Osteoblast (primary cell): ENCODE measurements around the gene LYST. TPM values are rescaled to one million over a fixed set of nuclear protein-coding genes. Genes with fewer than 3 reads are reported as not detected.

Experiments used
- DNase-seq: peaks from one replicate; pipeline ENCODE4 v3.0.0; 2011; ENCODE audit warnings: low spot score, mixed read lengths; ENCODE audit not compliant: insufficient read length; ENCODE audit errors: missing footprints
- H2AFZ ChIP-seq: 2 replicates; pipeline ENCODE4 v1.6.0; 2011; ENCODE audit warnings: mild to moderate bottlenecking, low read length
- H3K27ac ChIP-seq: 2 replicates; pipeline ENCODE4 v1.5.1; 2011; ENCODE audit warnings: mild to moderate bottlenecking, low read depth, low read length, moderate library complexity
- H3K27me3 ChIP-seq: 2 replicates; pipeline ENCODE4 v1.6.0; 2012; ENCODE audit warnings: mild to moderate bottlenecking, control low read depth, inconsistent platforms, low read length, moderate library complexity; ENCODE audit not compliant: insufficient read depth
- H3K36me3 ChIP-seq: 2 replicates; pipeline ENCODE4 v1.5.1; 2011; ENCODE audit warnings: mild to moderate bottlenecking, low read length, control low read depth, moderate library complexity; ENCODE audit not compliant: insufficient read depth
- H3K4me1 ChIP-seq: 2 replicates; pipeline ENCODE4 v1.5.1; 2011; ENCODE audit warnings: mild to moderate bottlenecking, low read length, control low read depth, moderate library complexity; ENCODE audit not compliant: insufficient read depth
- H3K4me2 ChIP-seq: 2 replicates; pipeline ENCODE4 v1.6.0; 2011; ENCODE audit warnings: mild to moderate bottlenecking, low read length; ENCODE audit not compliant: insufficient read depth
- H3K4me3 ChIP-seq: fragments of 200-600 bp; sonication (generic); 3 replicates; pipeline ENCODE4 v1.5.1; 2012; ENCODE audit warnings: mild to moderate bottlenecking, low read length, inconsistent platforms; ENCODE audit not compliant: insufficient read depth
- H3K79me2 ChIP-seq: 2 replicates; pipeline ENCODE4 v1.6.0; 2012; ENCODE audit warnings: mild to moderate bottlenecking, low read length, control low read depth, inconsistent platforms; ENCODE audit not compliant: insufficient read depth
- H3K9me3 ChIP-seq: 2 replicates; pipeline ENCODE4 v1.5.1; 2011; ENCODE audit warnings: low read depth, low read length, control low read depth
- H4K20me1 ChIP-seq: 2 replicates; pipeline ENCODE4 v1.6.0; 2012; ENCODE audit warnings: mild to moderate bottlenecking, low read length, control low read depth; ENCODE audit not compliant: insufficient read depth
- CTCF ChIP-seq: IDR thresholded peaks from 2 replicates; pipeline ENCODE4 v1.5.1; 2011; ENCODE audit warnings: mild to moderate bottlenecking, low read depth, low read length, moderate library complexity; ENCODE audit errors: extremely low read depth
- total RNA-seq: library from RNA; depleted of rRNA; stranded (reverse); fragments of >200 nt; gene quantifications from 2 replicates; pipeline ENCODE4 v1.2.3, GENCODE V29; 2012

Gene LYST
- total RNA-seq, 1 donor, result 63.0 TPM

GRCh38 chr1:235673981-235674380, 192.7 kb downstream of the LYST start:
- H3K27me3 ChIP-seq, result no peaks in the 10 kb centered on the region
- no peak overlapping the region for H2AFZ ChIP-seq
- H3K4me2 ChIP-seq, result no peak overlapping the region
- TF ChIP-seq CTCF, result no peak
- H3K36me3 ChIP-seq, result peaks cover 31% of the 10 kb centered on the region
- DNase-seq, result no peak
- H3K9me3 ChIP-seq, result peaks cover 20% of the 10 kb centered on the region
- no peak overlapping the region for H3K4me3 ChIP-seq
- no peaks in the 10 kb centered on the region for H3K79me2 ChIP-seq
- H3K4me1 ChIP-seq, result no peaks in the 10 kb centered on the region
- H3K27ac ChIP-seq, result no peak overlapping the region
- H4K20me1 ChIP-seq, result no peaks in the 10 kb centered on the region

GRCh38 chr1:235671992-235672391, 194.7 kb downstream of the LYST start:
- H3K36me3 ChIP-seq, result peaks cover 31% of the 10 kb centered on the region
- H2AFZ ChIP-seq, result no peak overlapping the region
- no peak overlapping the region for H3K27ac ChIP-seq
- peaks cover 20% of the 10 kb centered on the region for H3K9me3 ChIP-seq
- no peaks in the 10 kb centered on the region for H3K79me2 ChIP-seq
- no peak overlapping the region for H3K4me2 ChIP-seq
- H4K20me1 ChIP-seq, result no peaks in the 10 kb centered on the region
- DNase-seq, result no peak
- no peaks in the 10 kb centered on the region for H3K4me1 ChIP-seq
- H3K4me3 ChIP-seq, result no peak overlapping the region
- H3K27me3 ChIP-seq, result no peaks in the 10 kb centered on the region
- TF ChIP-seq CTCF, result no peak

GRCh38 chr1:235670157-235670776, 196.4 kb downstream of the LYST start:
- no peak overlapping the region for H3K4me2 ChIP-seq
- no peak for DNase-seq
- no peaks in the 10 kb centered on the region for H3K4me1 ChIP-seq
- no peaks in the 10 kb centered on the region for H3K27me3 ChIP-seq
- no peak for TF ChIP-seq CTCF
- H3K36me3 ChIP-seq, result peaks cover 20% of the 10 kb centered on the region
- no peaks in the 10 kb centered on the region for H3K79me2 ChIP-seq
- H3K9me3 ChIP-seq, result peaks cover 15% of the 10 kb centered on the region
- H4K20me1 ChIP-seq, result no peaks in the 10 kb centered on the region
- H3K4me3 ChIP-seq, result no peak overlapping the region
- H2AFZ ChIP-seq, result no peak overlapping the region
- no peak overlapping the region for H3K27ac ChIP-seq

- no peak overlapping the region for H3K4me3 ChIP-seq
- H4K20me1 ChIP-seq, result no peaks in the 10 kb centered on the region
- H3K4me2 ChIP-seq, result no peak overlapping the region
- H3K4me1 ChIP-seq, result no peaks in the 10 kb centered on the region
- H3K36me3 ChIP-seq, result peaks cover 13% of the 10 kb centered on the region
- TF ChIP-seq CTCF, result no peak
- H3K27me3 ChIP-seq, result no peaks in the 10 kb centered on the region
- DNase-seq, result no peak
- peaks cover 12% of the 10 kb centered on the region for H3K9me3 ChIP-seq
- no peak overlapping the region for H3K27ac ChIP-seq
- no peak overlapping the region for H2AFZ ChIP-seq
- H3K79me2 ChIP-seq, result no peaks in the 10 kb centered on the region
Observed at GRCh38 chr1:235669277-235669676, 197.4 kb downstream of the LYST start.
